22Rv1 (cell line): ENCODE measurements around the gene CEP131.

Source experiments
- CTCF ChIP-seq: fragments of 450-650 bp; IDR thresholded peaks from 2 replicates; pipeline ENCODE4 v1.5.1; 2017; ENCODE audit warnings: mild to moderate bottlenecking
- ZFX ChIP-seq: fragments of 450-650 bp; IDR thresholded peaks from 2 replicates; pipeline ENCODE4 v1.6.1; 2017; ENCODE audit warnings: antibody characterized with exemption, borderline replicate concordance

GRCh38 chr17:81140018-81140417, 82.7 kb downstream of the CEP131 start:
- no peak for TF ChIP-seq CTCF
- no peak for TF ChIP-seq ZFX
